OCI-LY1 (cell line): ENCODE data around the gene KIRREL2.

Source experiments
- H2AFZ ChIP-seq: fragments of 200-600 bp; sonication (generic), shearing (Covaris generic); 2 replicates; pipeline ENCODE4 v1.6.0; 2014; ENCODE audit warnings: antibody characterized with exemption, mild to moderate bottlenecking, low read length
- H3F3A ChIP-seq: fragments of 200-600 bp; sonication (generic), shearing (Covaris generic); 2 replicates; pipeline ENCODE4 v1.6.0; 2014; ENCODE audit warnings: mild to moderate bottlenecking, antibody characterized with exemption, low read length, moderate library complexity; ENCODE audit not compliant: insufficient read depth
- H3K27ac ChIP-seq: fragments of 200-600 bp; sonication (generic); 2 replicates; pipeline ENCODE4 v1.5.1; 2014; ENCODE audit warnings: low read length, mixed run types, mild to moderate bottlenecking, low read depth; ENCODE audit not compliant: poor library complexity, severe bottlenecking
- H3K27me3 ChIP-seq: fragments of 200-600 bp; sonication (generic); 2 replicates; pipeline ENCODE4 v1.6.0; 2014; ENCODE audit warnings: antibody characterized with exemption, mild to moderate bottlenecking, low read length, moderate library complexity; ENCODE audit not compliant: insufficient read depth
- H3K36me3 ChIP-seq: fragments of 200-600 bp; sonication (generic); 2 replicates; pipeline ENCODE4 v1.6.1; 2014; ENCODE audit warnings: mild to moderate bottlenecking, antibody characterized with exemption, low read length, moderate library complexity, mixed read lengths; ENCODE audit not compliant: insufficient read depth
- H3K4me1 ChIP-seq: fragments of 200-600 bp; sonication (generic); 2 replicates; pipeline ENCODE4 v1.5.1; 2014; ENCODE audit warnings: mild to moderate bottlenecking, low read length, moderate library complexity; ENCODE audit not compliant: insufficient read depth, severe bottlenecking
- H3K4me2 ChIP-seq: fragments of 200-600 bp; sonication (generic), shearing (Covaris generic); 2 replicates; pipeline ENCODE4 v1.6.1; 2014; ENCODE audit warnings: low read length
- H3K4me3 ChIP-seq: fragments of 200-600 bp; sonication (generic); 2 replicates; pipeline ENCODE4 v1.5.1; 2014; ENCODE audit warnings: low read length, low read depth, mild to moderate bottlenecking, mixed read lengths; ENCODE audit not compliant: poor library complexity, severe bottlenecking
- H3K79me2 ChIP-seq: fragments of 200-600 bp; shearing (Covaris generic); 2 replicates; pipeline ENCODE4 v1.6.1; 2016; ENCODE audit warnings: mixed run types, low read length, mixed read lengths; ENCODE audit not compliant: insufficient read depth
- H3K9ac ChIP-seq: fragments of 200-600 bp; sonication (generic), shearing (Covaris generic); 2 replicates; pipeline ENCODE4 v1.6.1; 2014; ENCODE audit warnings: mild to moderate bottlenecking, low read length, mixed read lengths
- H3K9me2 ChIP-seq: fragments of 200-600 bp; sonication (generic), shearing (Covaris generic); 2 replicates; pipeline ENCODE4 v1.6.1; 2014; ENCODE audit warnings: low read depth, mild to moderate bottlenecking, low read length, mixed read lengths
- H3K9me3 ChIP-seq: fragments of 200-600 bp; shearing (Covaris generic); 2 replicates; pipeline ENCODE4 v1.6.1; 2014; ENCODE audit warnings: low read length, mixed read lengths
- H4K20me1 ChIP-seq: fragments of 200-600 bp; sonication (generic), shearing (Covaris generic); 2 replicates; pipeline ENCODE4 v1.6.0; 2016; ENCODE audit warnings: mild to moderate bottlenecking, low read length; ENCODE audit not compliant: insufficient read depth
- EZH2 ChIP-seq: fragments of 200-600 bp; sonication (generic), shearing (Covaris generic); IDR thresholded peaks from 2 replicates; pipeline ENCODE4 v1.8.0; 2017; ENCODE audit warnings: borderline replicate concordance, mixed run types, mild to moderate bottlenecking, antibody characterized with exemption, low read length, moderate library complexity, mixed read lengths
- TF ChIP-seq, protein P1 (sequence below): fragments of 200-600 bp; sonication (generic), shearing (Covaris generic); IDR thresholded peaks from 2 replicates; pipeline ENCODE4 v1.5.1; 2017; ENCODE audit warnings: mild to moderate bottlenecking, antibody characterized with exemption, low read length, moderate library complexity, mixed read lengths

The KIRREL2 gene

DNA sequence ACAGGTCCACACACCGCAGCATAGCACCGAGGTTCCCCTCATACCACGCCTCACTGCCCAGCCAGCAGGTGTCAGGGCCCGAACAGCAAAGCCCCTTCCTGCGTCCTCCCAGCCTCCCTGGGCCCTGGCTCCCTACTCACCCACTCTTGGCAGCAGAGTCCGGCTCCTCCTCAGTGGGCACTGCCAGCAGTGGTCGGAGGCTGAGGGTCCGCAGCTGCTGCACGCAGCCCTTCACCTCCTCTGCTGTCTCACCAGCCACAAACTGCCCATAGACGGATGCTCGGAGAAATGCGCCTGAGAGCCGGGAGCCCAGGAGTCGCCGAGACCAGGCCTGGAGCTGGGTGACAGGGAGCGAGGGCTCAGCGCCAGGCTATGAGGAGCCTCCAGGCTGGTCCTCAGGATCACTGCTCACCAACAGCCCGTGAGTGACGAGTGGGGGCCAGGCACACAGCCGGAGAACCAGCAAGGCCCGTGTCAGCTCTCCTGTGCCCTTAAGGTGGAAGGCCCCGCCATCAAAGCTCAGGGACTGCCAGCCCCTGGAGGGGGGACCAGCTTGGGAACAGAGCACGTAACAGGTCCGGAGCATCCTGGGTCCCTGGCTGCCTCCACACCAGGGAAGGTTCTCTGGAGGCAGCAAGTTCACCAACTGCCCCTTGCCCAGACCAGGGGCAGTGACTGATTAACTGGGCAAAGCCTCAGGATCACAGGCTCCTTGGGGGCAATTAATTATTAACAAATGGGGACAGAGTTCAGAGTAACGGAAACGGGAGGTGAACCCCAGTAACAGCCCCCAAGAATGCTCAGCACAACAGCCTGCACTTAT is 44.3 kb upstream of the KIRREL2 start, which contains the start of gene PRODH2:
Gene PRODH2 (minus strand): TSS at position 626 of the 823 bp plus-strand sequence. CDS start 40 bp downstream, at position 586.
- H3K79me2 ChIP-seq, result no peaks in the 10 kb centered on the region

DNA sequence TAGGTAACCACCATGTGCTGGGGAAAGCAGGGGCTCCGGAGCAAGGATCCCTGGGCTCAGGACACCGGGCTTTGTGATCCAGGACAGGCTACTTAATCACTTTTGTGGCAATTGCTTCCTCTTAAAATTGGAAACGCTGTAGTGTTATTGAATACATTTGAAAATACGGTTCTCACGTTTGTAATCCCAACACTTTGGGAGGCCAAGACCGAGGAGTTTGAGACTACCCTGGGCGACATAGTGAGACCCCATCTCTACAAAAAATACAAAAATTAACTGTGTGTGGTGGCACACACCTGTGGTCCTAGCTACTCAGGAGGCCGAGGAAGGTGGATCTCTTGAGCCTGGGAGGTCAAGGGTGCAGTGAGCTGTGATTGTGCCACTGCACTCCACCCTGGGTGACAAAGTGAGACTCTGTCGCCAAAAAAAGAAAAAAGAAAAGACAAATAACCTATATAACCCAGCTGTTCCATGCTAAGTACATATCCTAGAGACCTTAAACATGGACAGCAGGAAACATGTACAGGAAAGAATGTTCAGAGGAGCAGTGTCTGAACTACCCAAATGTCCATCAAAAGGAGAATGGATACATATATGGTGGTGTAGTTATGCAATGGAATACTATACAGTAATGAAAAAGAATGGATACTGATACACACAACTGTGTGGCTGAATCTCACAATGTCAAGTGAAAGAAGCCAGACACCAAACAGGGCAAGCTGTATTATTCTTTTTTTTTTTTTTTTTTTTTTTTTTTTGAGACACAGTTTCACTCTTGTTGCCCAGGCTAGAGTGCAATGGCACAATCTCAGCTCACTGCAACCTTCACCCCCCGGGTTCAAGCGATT is 43.4 kb upstream of the KIRREL2 start:
- no peaks in the 10 kb centered on the region for H3K36me3 ChIP-seq
- H3K9me3 ChIP-seq, result no peaks in the 10 kb centered on the region
- no peak for TF ChIP-seq EZH2
- TF ChIP-seq, protein P1, sequence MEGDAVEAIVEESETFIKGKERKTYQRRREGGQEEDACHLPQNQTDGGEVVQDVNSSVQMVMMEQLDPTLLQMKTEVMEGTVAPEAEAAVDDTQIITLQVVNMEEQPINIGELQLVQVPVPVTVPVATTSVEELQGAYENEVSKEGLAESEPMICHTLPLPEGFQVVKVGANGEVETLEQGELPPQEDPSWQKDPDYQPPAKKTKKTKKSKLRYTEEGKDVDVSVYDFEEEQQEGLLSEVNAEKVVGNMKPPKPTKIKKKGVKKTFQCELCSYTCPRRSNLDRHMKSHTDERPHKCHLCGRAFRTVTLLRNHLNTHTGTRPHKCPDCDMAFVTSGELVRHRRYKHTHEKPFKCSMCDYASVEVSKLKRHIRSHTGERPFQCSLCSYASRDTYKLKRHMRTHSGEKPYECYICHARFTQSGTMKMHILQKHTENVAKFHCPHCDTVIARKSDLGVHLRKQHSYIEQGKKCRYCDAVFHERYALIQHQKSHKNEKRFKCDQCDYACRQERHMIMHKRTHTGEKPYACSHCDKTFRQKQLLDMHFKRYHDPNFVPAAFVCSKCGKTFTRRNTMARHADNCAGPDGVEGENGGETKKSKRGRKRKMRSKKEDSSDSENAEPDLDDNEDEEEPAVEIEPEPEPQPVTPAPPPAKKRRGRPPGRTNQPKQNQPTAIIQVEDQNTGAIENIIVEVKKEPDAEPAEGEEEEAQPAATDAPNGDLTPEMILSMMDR, result no peak
- H3K4me2 ChIP-seq, result no peak overlapping the region
- H3K4me3 ChIP-seq, result no peak overlapping the region
- H3K4me1 ChIP-seq, result no peaks in the 10 kb centered on the region
- no peaks in the 10 kb centered on the region for H3F3A ChIP-seq
- no peaks in the 10 kb centered on the region for H4K20me1 ChIP-seq
- no peak overlapping the region for H3K27ac ChIP-seq
- H3K79me2 ChIP-seq, result no peaks in the 10 kb centered on the region
- no peak overlapping the region for H2AFZ ChIP-seq
- no peak overlapping the region for H3K9ac ChIP-seq
- no peaks in the 10 kb centered on the region for H3K9me2 ChIP-seq
- H3K27me3 ChIP-seq, result no peaks in the 10 kb centered on the region; the same call in 1 of the 2 replicates

More for the DNA sequence above, 44.3 kb upstream of the KIRREL2 start, which contains the start of gene PRODH2:
- no peak within 1 kb of the TSS for H3K27ac ChIP-seq
- H3K9me2 ChIP-seq, result no peaks in the 10 kb centered on the region
- H3K36me3 ChIP-seq, result no peaks in the 10 kb centered on the region
- TF ChIP-seq, protein P1, result no peak
- no peak for TF ChIP-seq EZH2
- H3K4me2 ChIP-seq, result no peak within 1 kb of the TSS
- H3K4me3 ChIP-seq, result no peak within 1 kb of the TSS
- no peaks in the 10 kb centered on the region; the same call in 1 of the 2 replicates for H3K27me3 ChIP-seq
- H3K9ac ChIP-seq, result no peak within 1 kb of the TSS
- H3K9me3 ChIP-seq, result no peaks in the 10 kb centered on the region
- H2AFZ ChIP-seq, result no peak within 1 kb of the TSS
- H4K20me1 ChIP-seq, result no peaks in the 10 kb centered on the region
- H3F3A ChIP-seq, result no peaks in the 10 kb centered on the region
- no peaks in the 10 kb centered on the region for H3K4me1 ChIP-seq

DNA sequence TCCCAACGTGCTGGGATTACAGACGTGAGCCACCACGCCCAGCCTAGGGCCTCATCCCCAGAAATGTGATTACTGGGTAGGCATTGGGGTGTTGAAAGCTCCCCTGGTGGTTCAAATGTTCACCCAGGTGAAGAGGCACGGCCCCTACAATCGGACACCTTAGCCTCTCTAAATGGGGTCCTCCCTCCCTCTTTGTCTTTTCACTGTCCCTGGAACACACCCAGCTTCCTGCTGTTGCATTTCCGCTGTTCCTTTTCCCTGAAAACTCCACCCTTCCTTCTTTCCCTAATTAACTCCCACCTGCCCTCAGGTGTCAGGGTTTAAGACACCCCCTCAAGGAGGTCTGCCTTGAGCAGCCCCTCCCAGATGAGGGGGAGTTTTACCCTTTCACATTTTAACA is 40.4 kb upstream of the KIRREL2 start:
- Histone ChIP-seq H3K9me3 (no peaks in the 10 kb centered on the region), H4K20me1 (no peaks in the 10 kb centered on the region), H3K27ac (no peak overlapping the region), H3K79me2 (no peaks in the 10 kb centered on the region), H3K9ac (no peak overlapping the region), H3K4me2 (no peak overlapping the region), H3K4me1 (no peaks in the 10 kb centered on the region), H3K9me2 (no peaks in the 10 kb centered on the region), H3K4me3 (no peak overlapping the region), H3K36me3 (no peaks in the 10 kb centered on the region), H2AFZ (no peak overlapping the region), H3K27me3 (no peaks in the 10 kb centered on the region; the same call in 1 of the 2 replicates), H3F3A (no peaks in the 10 kb centered on the region)
- TF ChIP-seq, protein P1, result no peak
- TF ChIP-seq EZH2, result no peak
